ENCODE results near the gene ZC3H18.

ZC3H18 gene

GRCh38 chr16:88552166-88552565 lies 18.0 kb upstream of the ZC3H18 start:
- no peak for DNase-seq

DNA sequence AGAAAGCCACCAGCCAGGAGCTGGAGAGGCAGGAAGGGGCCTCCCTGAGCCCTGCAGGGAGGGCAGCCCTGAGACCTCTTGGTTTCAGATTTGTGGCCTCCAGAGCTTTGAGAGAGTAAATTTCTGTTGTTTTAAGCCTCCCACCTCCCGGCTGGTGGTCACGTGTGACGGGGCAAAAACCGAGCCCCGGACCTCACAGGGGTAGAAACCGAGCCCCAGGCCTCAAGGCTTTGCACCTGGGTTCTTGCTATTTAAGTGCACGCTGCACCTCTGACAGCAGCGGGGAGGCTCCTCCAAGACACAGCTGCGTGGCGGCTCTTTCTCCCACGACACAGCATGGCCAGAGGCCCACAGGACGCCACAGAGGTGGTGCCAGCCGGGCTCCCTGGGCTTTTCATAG lies 17.4 kb upstream of the ZC3H18 start:
- no peak for DNase-seq

DNA sequence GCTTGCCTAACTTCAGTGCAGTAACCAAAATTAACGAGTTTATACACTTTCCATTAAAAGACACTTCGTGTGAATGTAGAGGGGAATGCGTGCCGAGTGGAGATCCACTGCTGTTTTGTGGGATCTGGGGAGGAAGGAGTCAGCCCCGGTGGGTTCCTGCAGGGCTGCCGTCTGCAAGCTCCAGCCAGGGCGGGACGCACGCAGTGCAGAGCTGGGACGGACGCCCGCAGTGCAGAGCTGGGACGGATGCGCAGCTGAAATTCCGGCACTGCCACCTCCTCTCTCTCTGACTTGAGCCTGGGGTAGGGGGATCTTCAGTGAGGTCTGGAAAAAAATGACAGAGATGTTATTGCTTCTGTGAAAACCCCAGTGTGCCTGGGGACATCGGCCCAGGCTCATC lies 16.5 kb upstream of the ZC3H18 start:
- no peak for DNase-seq

GRCh38 chr16:88554711-88555264 lies 15.4 kb upstream of the ZC3H18 start:
- no peak for DNase-seq

DNA sequence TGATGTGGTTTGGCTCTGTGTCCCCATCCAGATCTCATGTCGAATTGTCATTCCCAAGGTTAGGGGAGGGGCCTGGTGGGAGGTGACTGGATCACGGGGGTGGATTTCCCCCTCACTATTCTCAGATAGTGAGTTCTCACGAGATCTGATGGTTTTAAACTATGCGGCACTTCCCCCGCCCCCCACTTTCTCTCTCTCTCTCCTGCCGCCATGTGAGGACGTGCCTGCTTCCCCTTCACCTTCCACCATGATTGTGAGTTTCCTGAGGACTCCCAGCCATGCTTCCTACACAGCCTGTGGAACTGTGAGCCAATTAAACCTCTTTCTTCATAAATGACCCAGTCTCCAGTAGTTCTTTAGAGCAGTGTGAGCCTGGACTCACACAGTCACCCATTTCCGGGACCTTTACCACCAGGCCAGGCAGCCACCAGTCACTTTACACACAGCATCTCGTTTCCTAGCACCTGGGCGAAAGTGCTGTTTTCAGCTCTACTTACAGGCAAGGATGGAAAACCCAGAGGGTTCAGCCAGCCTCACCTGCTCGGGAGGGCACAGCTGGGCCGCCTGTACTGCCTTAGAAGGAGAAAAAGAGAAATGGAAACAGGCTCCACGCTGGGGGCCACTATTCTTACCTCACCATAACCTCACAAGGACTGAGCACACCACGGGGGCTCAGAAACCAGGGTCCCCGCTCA lies 13.8 kb upstream of the ZC3H18 start:
- no peak for DNase-seq

DNA sequence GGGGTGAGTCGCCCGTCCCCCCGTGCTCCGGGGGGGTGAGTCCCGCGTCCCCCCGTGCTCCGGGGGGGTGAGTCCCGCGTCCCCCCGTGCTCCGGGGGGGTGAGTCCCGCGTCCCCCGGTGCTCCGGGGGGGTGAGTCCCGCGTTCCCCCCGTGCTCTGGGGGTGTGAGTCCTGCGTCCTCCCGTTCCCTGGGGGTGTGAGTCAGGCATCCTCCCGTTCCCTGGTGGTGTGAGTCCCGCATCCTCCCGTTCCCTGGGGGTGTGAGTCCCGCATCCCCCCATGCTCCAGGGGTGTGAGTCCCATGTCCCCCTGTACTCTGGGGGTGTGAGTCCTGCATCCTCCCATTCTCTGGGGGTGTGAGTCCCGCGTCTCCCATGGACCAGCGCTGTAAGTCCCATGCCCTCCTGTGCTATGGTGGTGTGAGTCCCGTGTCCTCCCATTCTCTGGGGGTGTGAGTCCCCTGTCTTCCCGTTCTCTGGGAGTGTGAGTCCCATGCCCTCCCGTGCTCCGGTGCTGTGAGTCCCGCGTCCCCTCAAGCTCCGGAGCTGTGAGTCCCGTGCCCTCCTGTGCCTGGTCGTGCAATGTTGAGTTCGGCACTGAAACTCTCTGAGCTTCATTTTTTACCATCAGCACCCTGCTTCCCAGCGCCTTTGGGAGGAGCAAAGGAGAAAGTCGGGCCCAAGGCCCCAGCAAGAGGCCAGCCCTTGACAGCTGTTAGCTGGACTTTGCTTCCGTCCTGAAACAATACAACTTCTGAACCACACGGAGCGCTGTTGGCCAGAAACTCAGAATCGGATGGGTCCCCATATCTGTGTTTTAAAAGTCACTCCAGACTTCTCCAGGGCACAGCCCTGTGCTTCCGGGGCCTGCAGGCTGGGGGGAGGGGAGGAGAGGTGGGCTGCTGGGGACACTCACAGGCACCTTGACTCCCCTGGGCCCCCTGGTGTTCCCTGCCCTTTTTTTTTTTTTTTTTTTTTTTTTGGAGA lies 11.5 kb upstream of the ZC3H18 start:
- DNase-seq = peak; percentile 39

DNA sequence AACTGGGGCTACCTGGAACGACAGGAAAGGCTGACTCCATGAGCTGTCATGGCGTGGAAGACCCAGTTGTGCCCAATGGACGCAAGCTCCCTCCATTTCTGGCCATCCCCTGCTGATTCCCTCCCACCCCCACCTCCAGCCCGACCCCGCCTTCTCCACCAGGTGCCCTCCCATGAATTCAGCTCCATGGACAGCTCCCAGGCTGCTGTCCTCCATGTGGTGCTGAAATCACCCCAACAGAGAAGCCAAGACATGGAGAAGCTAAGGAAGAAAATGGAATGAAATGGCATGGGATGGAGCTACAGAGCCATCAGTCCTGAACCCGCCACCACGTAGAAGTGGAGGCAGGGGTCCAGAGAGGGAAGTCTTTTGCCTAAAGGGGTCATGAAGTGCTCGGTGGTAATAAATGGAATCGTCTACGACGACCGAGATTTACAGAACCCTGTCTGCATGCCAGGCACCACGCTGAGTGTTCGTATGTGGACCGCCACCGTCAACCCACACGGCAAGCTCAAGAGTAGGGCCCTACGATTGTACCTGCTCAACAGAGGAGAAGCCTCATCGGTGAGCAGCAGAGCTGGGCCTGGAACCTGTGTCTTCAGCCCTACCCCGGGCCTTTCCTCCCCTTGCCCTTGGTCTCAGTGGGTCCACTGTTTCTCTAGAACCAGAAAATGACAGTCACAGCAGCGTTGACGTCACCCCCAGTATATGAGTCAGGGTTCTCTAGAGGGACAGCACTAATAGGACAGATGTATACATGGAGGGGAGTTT lies 9.3 kb upstream of the ZC3H18 start:
- DNase-seq = no peak

- no peak for DNase-seq
Observed at GRCh38 chr16:88561485-88562359, 8.5 kb upstream of the ZC3H18 start.

DNA sequence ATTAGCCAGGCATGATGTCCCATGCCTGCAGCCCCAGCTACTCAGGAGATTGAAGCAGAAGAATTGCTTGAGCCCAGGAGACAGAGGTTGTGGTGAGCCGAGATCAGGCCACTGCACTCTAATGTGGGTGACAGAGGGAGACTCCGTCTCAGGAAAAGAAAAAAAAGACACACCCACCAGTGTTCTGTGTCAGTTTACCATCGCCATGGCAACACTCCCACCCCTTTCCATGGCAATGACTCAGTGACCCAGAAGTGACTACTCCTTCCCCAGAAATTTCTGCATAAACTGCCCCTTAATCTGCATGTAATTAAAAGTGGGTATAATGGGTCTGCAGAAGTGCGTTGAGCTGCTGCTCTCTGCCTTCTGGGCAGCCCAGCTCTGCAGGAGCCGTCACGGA lies 4.0 kb upstream of the ZC3H18 start:
- no peak for DNase-seq

DNA sequence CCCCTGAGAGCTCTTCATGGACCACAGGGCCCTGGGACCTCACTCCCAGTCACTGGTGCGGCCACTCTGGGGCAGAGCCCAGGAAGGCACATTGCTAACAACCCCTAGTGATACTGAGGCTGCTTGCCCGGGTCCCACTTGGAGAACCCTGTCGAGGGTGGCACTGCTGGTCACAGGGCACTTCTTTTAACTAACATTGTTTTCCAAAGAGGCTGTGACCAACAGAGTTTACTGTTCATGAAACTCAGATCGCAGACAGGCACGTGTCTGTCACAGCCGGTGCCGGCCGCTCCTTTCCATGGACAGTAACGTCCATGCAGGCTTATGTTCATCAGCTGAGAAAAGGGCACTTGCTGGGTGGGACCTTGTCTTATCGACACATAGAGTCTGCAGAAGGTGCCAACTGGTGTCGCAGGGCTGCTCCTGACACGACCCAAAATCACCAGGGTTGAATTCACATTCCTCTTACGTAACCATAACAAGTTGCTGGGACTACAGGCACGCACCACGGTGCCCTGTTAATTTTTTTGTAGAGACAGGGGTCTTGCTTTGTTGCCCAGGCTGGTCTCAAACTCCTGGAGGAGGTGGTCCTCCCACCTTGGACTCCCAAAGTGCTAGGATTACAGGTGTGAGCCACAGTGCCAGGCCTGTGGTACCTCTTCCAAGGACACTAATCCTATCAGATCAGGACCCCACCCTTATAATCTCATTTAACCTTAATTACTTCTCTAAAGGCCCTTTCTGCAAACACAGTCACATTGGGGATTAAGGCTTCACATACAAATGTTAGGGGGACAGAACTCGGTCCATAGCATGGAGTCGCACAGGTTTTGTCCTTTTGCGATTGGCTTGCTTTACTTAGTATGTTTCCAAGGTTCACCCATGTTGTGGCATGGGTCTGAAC lies 1.2 kb upstream of the ZC3H18 start:
- no peak for DNase-seq

DNA sequence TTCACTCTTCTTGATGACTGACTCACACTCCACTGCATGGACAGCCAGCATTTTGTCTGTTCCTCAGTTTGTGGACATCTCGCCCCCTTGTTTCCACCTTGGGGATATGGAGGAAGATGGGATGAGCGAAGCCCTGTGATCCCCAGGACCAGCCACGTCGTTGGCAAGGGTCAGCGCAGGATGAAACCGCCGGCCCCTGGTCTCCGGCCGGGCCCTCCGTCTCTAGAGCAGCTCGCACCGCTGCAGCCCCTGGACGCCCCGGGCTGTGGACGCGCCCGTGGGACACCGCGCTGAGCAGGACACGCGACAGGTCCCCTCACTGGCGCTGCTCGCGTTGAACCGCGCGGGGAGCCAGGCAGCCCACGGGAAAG lies 604 bp upstream of the ZC3H18 start:
- DNase-seq = no peak

- DNase-seq = no peak
Observed at GRCh38 chr16:88570691-88571092, 489 bp downstream of the ZC3H18 start.

DNA sequence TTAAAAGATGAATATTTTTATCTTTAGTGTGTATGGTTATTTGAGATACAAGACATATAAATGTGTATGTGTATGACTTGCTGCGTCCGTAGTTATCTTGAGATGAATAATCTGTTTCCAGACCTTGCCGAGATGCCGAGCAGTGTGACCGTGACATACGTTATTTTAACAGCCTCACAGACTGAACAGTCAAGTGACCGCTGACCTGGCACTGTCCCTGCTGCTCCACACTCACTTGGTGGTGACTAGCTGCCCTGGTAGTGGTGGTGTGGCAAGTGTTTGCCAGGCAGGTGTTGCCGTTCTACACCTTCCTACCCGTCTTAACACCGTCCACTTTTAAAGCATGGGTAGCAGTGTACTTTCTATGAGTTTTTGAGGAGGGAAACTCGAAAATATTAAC lies 5.0 kb downstream of the ZC3H18 start:
- DNase-seq = no peak

GRCh38 chr16:88576307-88576706 lies 6.1 kb downstream of the ZC3H18 start:
- no peak for DNase-seq

GRCh38 chr16:88577166-88577565 lies 7.0 kb downstream of the ZC3H18 start:
- no peak for DNase-seq

DNA sequence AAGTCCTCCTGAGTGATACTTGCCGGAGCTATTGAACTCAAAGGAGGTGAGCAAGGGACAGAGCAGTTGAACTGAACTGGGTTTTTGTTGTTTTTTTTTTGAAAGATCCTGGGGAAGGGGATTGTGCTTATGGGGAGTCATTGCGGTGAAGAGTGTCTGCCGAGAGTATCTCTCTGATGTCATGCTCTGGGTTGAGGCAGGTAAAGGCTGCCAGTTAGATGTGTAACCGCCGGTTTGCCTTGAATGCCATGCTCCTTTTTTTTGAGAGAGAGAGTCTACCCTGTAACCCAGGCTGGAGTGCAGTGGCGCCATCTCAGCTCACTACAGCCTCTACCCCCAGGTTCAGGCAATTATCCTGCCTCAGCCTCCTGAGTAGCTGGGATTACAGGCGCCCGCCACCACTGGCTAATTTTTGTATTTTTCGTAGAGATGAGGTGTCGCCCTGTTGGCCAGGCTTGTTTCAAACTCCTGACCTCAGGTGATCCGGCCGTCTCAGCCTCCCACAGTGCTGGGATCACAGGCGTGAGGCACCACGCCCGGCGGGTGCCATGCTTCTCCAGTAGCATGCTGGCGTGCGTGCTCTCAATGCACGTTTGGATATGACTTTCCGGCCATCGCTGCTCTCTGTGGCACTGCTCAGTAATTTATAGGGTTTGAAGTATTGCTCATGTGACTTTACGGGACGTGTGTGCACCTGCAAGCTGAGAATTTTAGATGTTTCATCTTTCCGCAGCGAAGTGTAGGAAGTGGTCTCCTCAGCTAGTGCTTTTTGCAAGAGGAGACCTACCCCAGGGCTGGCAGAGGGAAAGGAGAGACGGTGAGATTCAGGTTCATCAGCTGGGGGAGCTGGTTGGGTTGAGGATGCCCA lies 8.5 kb downstream of the ZC3H18 start:
- DNase-seq = no peak

DNA sequence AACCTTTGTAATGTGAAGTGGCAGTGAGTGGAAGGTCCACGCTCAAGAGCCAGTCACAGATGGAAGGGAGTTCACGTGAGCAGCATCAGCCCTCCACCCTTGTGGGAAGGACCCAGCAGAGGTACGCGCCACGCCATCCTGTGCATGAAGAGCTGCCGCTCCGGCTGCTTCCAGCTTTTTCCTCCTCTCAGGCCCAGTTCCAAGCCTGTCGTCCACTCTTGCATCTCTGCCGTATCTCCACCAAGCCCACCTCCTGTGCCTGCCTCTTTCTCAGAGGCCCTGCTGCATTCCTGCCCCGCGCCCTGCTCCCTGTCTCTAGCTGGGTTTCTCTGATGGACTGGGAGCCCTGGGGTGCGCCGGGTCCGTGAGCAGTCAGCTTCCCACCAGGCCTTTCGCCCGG lies 10.2 kb downstream of the ZC3H18 start:
- DNase-seq = no peak

GRCh38 chr16:88581033-88581432 lies 10.8 kb downstream of the ZC3H18 start:
- DNase-seq = no peak

- no peak for DNase-seq
Observed at GRCh38 chr16:88582912-88583575, 12.8 kb downstream of the ZC3H18 start.
